Naive thymus-derived CD4-positive, alpha-beta T cell (primary cell): Measurements from ENCODE around the gene STX8. TPM values are rescaled to one million over a fixed set of nuclear protein-coding genes. Genes with fewer than 3 reads are reported as not detected.
"Not testable (repeated sequence)": the region's sequence is repeated elsewhere in the genome, so short reads cannot be mapped to it uniquely, and the experiment has no call there.

ENCODE experiments used
- ATAC-seq: fragments of 150-1000 bp; cut with Tn5 transposase; 2 replicates; pipeline ENCODE4 v1.10.0; 2021; ENCODE audit warnings: mild to moderate bottlenecking, moderate library complexity
- CTCF ChIA-PET: fragments of 350-600 bp; sonication (Branson Sonifier 250); formaldehyde crosslinking; loops from one replicate; lab custom pipeline; 2021; ENCODE audit warnings: antibody characterized with exemption; lab: Charles Lee
- POLR2A ChIA-PET: fragments of 350-600 bp; sonication (Branson Sonifier 250); formaldehyde crosslinking; loops from one replicate; lab custom pipeline; 2021; ENCODE audit warnings: antibody characterized with exemption, inconsistent platforms; lab: Charles Lee
- DNase-seq, 9 donors: peaks; one replicate each; pipeline versions ENCODE4 v3.0.0 to v3.0.0-alpha.2; 2020 to 2022; ENCODE audit warnings: mixed read lengths in 1 of 9
- H3K27ac ChIP-seq: one replicate; pipeline ENCODE4 v1.7.0; 2013; ENCODE audit warnings: mild to moderate bottlenecking, low read depth, low read length, moderate library complexity
- H3K27me3 ChIP-seq, 2 donors: one replicate each; pipeline ENCODE4 v1.7.0; 2013; ENCODE audit warnings: low read length in 2 of 2, mild to moderate bottlenecking in 2 of 2, moderate library complexity in 2 of 2; ENCODE audit not compliant: control insufficient read depth in 2 of 2, insufficient read depth in 2 of 2
- H3K36me3 ChIP-seq, 3 experiments: 1 replicate in 2 of 3; 2 replicates in 1 of 3; pipeline ENCODE4 v1.7.0; 2013; ENCODE audit warnings: low read length in 3 of 3, mild to moderate bottlenecking in 3 of 3, moderate library complexity in 1 of 3; ENCODE audit not compliant: insufficient read depth in 3 of 3, control insufficient read depth in 2 of 3
- H3K4me1 ChIP-seq, 2 donors: one replicate each; pipeline ENCODE4 v1.7.0; 2013; ENCODE audit warnings: low read length in 2 of 2, mild to moderate bottlenecking in 2 of 2, moderate library complexity in 1 of 2; ENCODE audit not compliant: control insufficient read depth in 2 of 2, insufficient read depth in 2 of 2
- H3K4me3 ChIP-seq: 2 replicates; pipeline ENCODE4 v1.7.0; 2013; ENCODE audit warnings: mild to moderate bottlenecking, low read length
- H3K9me3 ChIP-seq, 3 experiments: 1 replicate in 2 of 3; 2 replicates in 1 of 3; pipeline ENCODE4 v1.7.0; 2013; ENCODE audit warnings: low read length in 3 of 3; ENCODE audit not compliant: control insufficient read depth in 2 of 3
- H3K27ac Mint-ChIP-seq, 9 donors: one replicate each; pipeline ENCODE4 v1.8.0; 2020 to 2022; ENCODE audit warnings: mixed read lengths in 9 of 9, mild to moderate bottlenecking in 8 of 9, moderate library complexity in 5 of 9, inconsistent platforms in 2 of 9
- H3K27me3 Mint-ChIP-seq, 5 donors: one replicate each; pipeline ENCODE4 v1.8.0; 2021 to 2022; ENCODE audit warnings: mixed read lengths in 5 of 5, mild to moderate bottlenecking in 1 of 5
- H3K36me3 Mint-ChIP-seq, 5 donors: one replicate each; pipeline ENCODE4 v1.8.0; 2020 to 2022; ENCODE audit warnings: mixed read lengths in 5 of 5, mild to moderate bottlenecking in 3 of 5, inconsistent platforms in 1 of 5
- H3K4me1 Mint-ChIP-seq, 7 donors: one replicate each; pipeline ENCODE4 v1.8.0; 2020 to 2022; ENCODE audit warnings: mixed read lengths in 7 of 7, mild to moderate bottlenecking in 3 of 7, inconsistent platforms in 1 of 7
- H3K4me3 Mint-ChIP-seq, 10 donors: one replicate each; pipeline ENCODE4 v1.8.0; 2020 to 2022; ENCODE audit warnings: mild to moderate bottlenecking in 10 of 10, mixed read lengths in 10 of 10, moderate library complexity in 6 of 10, inconsistent platforms in 2 of 10
- H3K9me3 Mint-ChIP-seq, 11 donors: one replicate each; pipeline ENCODE4 v1.8.0; 2020 to 2022; ENCODE audit warnings: mixed read lengths in 11 of 11, mild to moderate bottlenecking in 4 of 11, inconsistent platforms in 1 of 11, moderate library complexity in 1 of 11
- intact Hi-C, 2 donors: fragments of 100-400 bp; cut with micrococcal nuclease; formaldehyde crosslinking; loops; one replicate each; pipeline ENCODE4 v1.15.1; 2023
- polyA plus RNA-seq, 2 donors: library from polyadenylated mRNA; unstranded; fragments of 300-500 nt; fragmentation: Illumina TruSeq; gene quantifications; one replicate each; pipeline ENCODE4 v1.2.3, GENCODE V29; 2021
- total RNA-seq, 6 experiments: library from RNA in 5 of 6; stranded (reverse) in 5 of 6; gene quantifications; 1 replicate in 5 of 6; 2 replicates in 1 of 6; pipeline ENCODE4 v1.2.3 and lab custom pipeline; 2021 to 2026

Gene STX8
- total and polyA plus RNA-seq, 7 experiments from 2014 or later: 45.1 to 116 (median 67.5) TPM

- H3K27me3 ChIP-seq, H3K4me1 ChIP-seq, H3K27ac ChIP-seq, CTCF ChIA-PET, intact Hi-C loops, H3K9me3 ChIP-seq, POLR2A ChIA-PET, DNase-seq, H3K36me3 ChIP-seq, ATAC-seq, H3K4me3 ChIP-seq, H3K27me3 Mint-ChIP-seq, H3K4me3 Mint-ChIP-seq, H3K9me3 Mint-ChIP-seq: not testable (repeated sequence)
- Mint-ChIP-seq H3K36me3 (peaks cover 0 to 18% (median 4%) of the 10 kb centered on the region in 5 donors), H3K4me1 (peaks cover 19 to 44% (median 20%) of the 10 kb centered on the region in 7 donors), H3K27ac (peak overlapping the region in 1 of 9 donors; percentile 52)
Observed at GRCh38 chr17:9257630-9257965, 318.0 kb downstream of the STX8 start.

GRCh38 chr17:9256751-9257629 lies 318.6 kb downstream of the STX8 start:
- H3K4me1 ChIP-seq: peaks cover 0 to 10% of the 10 kb centered on the region in 2 donors
- no peaks in the 10 kb centered on the region for H3K36me3 ChIP-seq
- CTCF ChIA-PET: no interaction called here
- DNase-seq: no peak
- H3K4me3 ChIP-seq: no peak overlapping the region
- peaks cover 0 to 18% (median 4%) of the 10 kb centered on the region in 5 donors for H3K36me3 Mint-ChIP-seq
- H3K9me3 Mint-ChIP-seq: no peaks in the 10 kb centered on the region
- intact Hi-C loops: no loop called here
- no peaks in the 10 kb centered on the region for H3K27me3 ChIP-seq
- POLR2A ChIA-PET: no interaction called here
- no peaks in the 10 kb centered on the region for H3K27me3 Mint-ChIP-seq
- H3K4me3 Mint-ChIP-seq: no peak overlapping the region
- H3K27ac Mint-ChIP-seq: peak overlapping the region in 2 of 9 donors; percentile 29 to 52
- H3K27ac ChIP-seq: no peak overlapping the region
- no peaks in the 10 kb centered on the region for H3K9me3 ChIP-seq
- H3K4me1 Mint-ChIP-seq: peaks cover 21 to 47% (median 23%) of the 10 kb centered on the region in 7 donors
- ATAC-seq: no peak

DNA sequence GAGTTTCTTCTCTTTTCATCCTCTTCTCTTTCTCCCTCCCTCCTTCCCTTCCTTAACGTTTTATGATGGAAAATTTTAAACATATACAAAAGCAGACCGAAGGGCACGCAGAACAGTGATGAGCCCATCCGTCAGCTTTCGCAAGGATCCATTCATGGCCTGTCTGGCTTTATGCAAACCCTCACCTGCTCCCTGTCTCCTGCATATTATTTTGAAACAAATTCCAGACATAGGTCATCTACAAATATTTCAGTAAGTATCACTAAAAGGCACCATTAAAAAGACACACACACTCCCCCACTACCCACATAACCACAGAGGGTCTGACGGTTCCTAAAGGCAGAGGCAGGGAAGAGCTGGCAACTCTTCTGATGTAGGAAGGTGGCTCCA lies 319.3 kb downstream of the STX8 start:
- no peak for ATAC-seq
- Histone ChIP-seq H3K4me1 (peaks cover 0 to 10% of the 10 kb centered on the region in 2 donors), H3K4me3 (no peak overlapping the region), H3K27me3 (no peaks in the 10 kb centered on the region), H3K27ac (no peak overlapping the region), H3K36me3 (no peaks in the 10 kb centered on the region), H3K9me3 (no peaks in the 10 kb centered on the region)
- intact Hi-C loops: no loop called here
- H3K4me3 Mint-ChIP-seq: no peak overlapping the region
- H3K9me3 Mint-ChIP-seq: no peaks in the 10 kb centered on the region
- H3K27ac Mint-ChIP-seq: peak overlapping the region in 1 of 9 donors; percentile 29
- peaks cover 0 to 18% (median 4%) of the 10 kb centered on the region in 5 donors for H3K36me3 Mint-ChIP-seq
- H3K4me1 Mint-ChIP-seq: peaks cover 19 to 45% (median 23%) of the 10 kb centered on the region in 7 donors
- no peak for DNase-seq
- ChIA-PET CTCF (no interaction called here), POLR2A (no interaction called here)
- no peaks in the 10 kb centered on the region for H3K27me3 Mint-ChIP-seq

DNA sequence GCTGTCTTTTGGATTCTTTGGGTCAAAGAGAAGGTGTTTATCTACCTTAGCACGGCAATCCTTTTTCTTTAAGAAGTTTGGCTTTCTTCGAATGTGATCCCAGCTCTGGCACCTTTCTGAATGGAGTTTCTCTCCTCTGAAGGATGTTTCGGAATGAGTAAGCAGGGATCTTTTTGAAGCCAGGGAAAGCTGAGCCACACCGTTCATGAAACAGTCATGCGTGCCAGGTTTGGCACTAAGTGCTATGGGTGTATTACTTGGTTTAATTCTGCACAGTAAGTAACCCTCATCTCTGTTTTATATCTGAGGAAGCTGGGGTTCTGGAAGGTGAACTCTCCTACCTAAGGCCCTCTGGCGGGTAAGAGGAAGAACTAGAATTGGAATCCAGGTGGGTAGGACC lies 319.8 kb downstream of the STX8 start:
- no peak overlapping the region for H3K27ac ChIP-seq
- no peak overlapping the region for H3K27ac Mint-ChIP-seq
- no peak overlapping the region for H3K4me3 ChIP-seq
- H3K4me1 Mint-ChIP-seq: peaks cover 20 to 45% (median 23%) of the 10 kb centered on the region in 7 donors
- peaks cover 0 to 10% of the 10 kb centered on the region in 2 donors for H3K4me1 ChIP-seq
- no peaks in the 10 kb centered on the region for H3K27me3 ChIP-seq
- H3K9me3 ChIP-seq: no peaks in the 10 kb centered on the region
- no peaks in the 10 kb centered on the region for H3K27me3 Mint-ChIP-seq
- CTCF ChIA-PET: no interaction called here
- H3K9me3 Mint-ChIP-seq: no peaks in the 10 kb centered on the region
- intact Hi-C loops: no loop called here
- H3K36me3 ChIP-seq: no peaks in the 10 kb centered on the region
- DNase-seq (no peak), ATAC-seq (no peak)
- POLR2A ChIA-PET: no interaction called here
- H3K4me3 Mint-ChIP-seq: no peak overlapping the region
- H3K36me3 Mint-ChIP-seq: peaks cover 0 to 18% (median 4%) of the 10 kb centered on the region in 5 donors

GRCh38 chr17:9254841-9255240 lies 320.8 kb downstream of the STX8 start:
- no peaks in the 10 kb centered on the region for H3K9me3 Mint-ChIP-seq
- intact Hi-C loops: loop anchor here in 1 of 2 donors (5.0 kb wide), 1 partner anchor 37 kb away; no protein-coding TSS in a partner anchor
- peak overlapping the region in 1 of 10 donors; percentile 20 for H3K4me3 Mint-ChIP-seq
- no peaks in the 10 kb centered on the region for H3K27me3 Mint-ChIP-seq
- H3K36me3 Mint-ChIP-seq: peaks cover 0 to 18% (median 4%) of the 10 kb centered on the region in 5 donors
- H3K4me1 Mint-ChIP-seq: peaks cover 18 to 42% (median 21%) of the 10 kb centered on the region in 7 donors
- DNase-seq: no peak
- H3K27me3 ChIP-seq: no peaks in the 10 kb centered on the region
- ChIA-PET POLR2A (no interaction called here), CTCF (no interaction called here)
- peak overlapping the region in 3 of 9 donors; percentile 4 to 70 (median 69) for H3K27ac Mint-ChIP-seq
- no peaks in the 10 kb centered on the region for H3K36me3 ChIP-seq
- H3K4me3 ChIP-seq: no peak overlapping the region
- no peaks in the 10 kb centered on the region for H3K9me3 ChIP-seq
- no peak for ATAC-seq
- no peak overlapping the region for H3K27ac ChIP-seq
- peaks cover 0 to 10% of the 10 kb centered on the region in 2 donors for H3K4me1 ChIP-seq

DNA sequence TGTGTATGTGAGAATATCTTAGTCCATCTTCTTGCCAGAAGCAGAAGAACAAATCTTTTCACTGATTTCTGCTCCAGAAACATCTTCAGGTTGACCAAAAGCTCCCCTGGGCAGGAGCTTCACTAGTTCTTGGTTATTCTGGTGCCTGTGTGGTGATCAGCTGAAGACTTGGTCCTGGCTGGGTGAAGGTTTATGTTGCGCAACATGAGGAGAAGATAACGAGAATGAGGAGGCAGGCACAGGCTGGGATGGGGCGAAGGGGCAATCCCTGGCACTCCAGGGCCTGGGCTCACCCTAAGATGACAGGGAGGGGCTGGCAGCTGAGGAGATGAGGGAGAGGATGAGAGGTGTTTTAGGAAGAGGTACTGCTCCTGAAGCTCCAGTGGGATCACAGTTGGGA lies 322.3 kb downstream of the STX8 start:
- peak overlapping the region; percentile 2 for H3K27ac ChIP-seq
- H3K4me1 ChIP-seq: peaks cover 0 to 10% of the 10 kb centered on the region in 2 donors
- no peak for ATAC-seq
- Mint-ChIP-seq H3K36me3 (peaks cover 0 to 24% (median 0%) of the 10 kb centered on the region in 5 donors), H3K27ac (peak overlapping the region in 8 of 9 donors; percentile 55 to 92 (median 82)), H3K27me3 (no peaks in the 10 kb centered on the region), H3K9me3 (no peaks in the 10 kb centered on the region), H3K4me3 (peak overlapping the region in 4 of 10 donors; percentile 43 to 69 (median 56)), H3K4me1 (peaks cover 14 to 36% (median 21%) of the 10 kb centered on the region in 7 donors)
- intact Hi-C loops: loop anchor here in 1 of 2 donors (5.0 kb wide), 1 partner anchor 39 kb away; no protein-coding TSS in a partner anchor
- no peak for DNase-seq
- CTCF ChIA-PET: interaction anchor here (0.6 kb wide), 1 partner anchor 38 kb away, joined by 4 read pairs; no protein-coding TSS in a partner anchor
- no peaks in the 10 kb centered on the region for H3K9me3 ChIP-seq
- H3K27me3 ChIP-seq: no peaks in the 10 kb centered on the region
- no peak overlapping the region for H3K4me3 ChIP-seq
- POLR2A ChIA-PET: no interaction called here
- peaks cover 0 to 5% (median 0%) of the 10 kb centered on the region in 3 experiments for H3K36me3 ChIP-seq
